Fibroblast of the aortic adventitia (primary cell): ENCODE results near the gene MRPS18B. TPM values are rescaled to one million over a fixed set of nuclear protein-coding genes. Genes with fewer than 3 reads are reported as not detected.

Source experiments
- DNase-seq: peaks from one replicate; pipeline ENCODE4 v3.0.0-alpha.2; 2010; ENCODE audit warnings: low read depth
- H3K4me3 ChIP-seq: 2 replicates; pipeline ENCODE4 v1.5.1; 2011; ENCODE audit warnings: low read depth, mild to moderate bottlenecking, control low read depth, low read length, moderate library complexity
- total RNA-seq: library from RNA; depleted of rRNA; stranded (reverse); fragments of >200 nt; gene quantifications from 2 replicates; pipeline ENCODE4 v1.2.3, GENCODE V29; 2012; ENCODE audit warnings: low replicate concordance
- TF ChIP-seq, protein P1 (sequence below): IDR thresholded peaks from 2 replicates; pipeline ENCODE4 v1.5.1; 2011; ENCODE audit warnings: mild to moderate bottlenecking, low read length, control low read depth, inconsistent platforms; ENCODE audit not compliant: insufficient read depth

MRPS18B gene
- total RNA-seq, 1 donor = 110 TPM

- TF ChIP-seq, protein P1, sequence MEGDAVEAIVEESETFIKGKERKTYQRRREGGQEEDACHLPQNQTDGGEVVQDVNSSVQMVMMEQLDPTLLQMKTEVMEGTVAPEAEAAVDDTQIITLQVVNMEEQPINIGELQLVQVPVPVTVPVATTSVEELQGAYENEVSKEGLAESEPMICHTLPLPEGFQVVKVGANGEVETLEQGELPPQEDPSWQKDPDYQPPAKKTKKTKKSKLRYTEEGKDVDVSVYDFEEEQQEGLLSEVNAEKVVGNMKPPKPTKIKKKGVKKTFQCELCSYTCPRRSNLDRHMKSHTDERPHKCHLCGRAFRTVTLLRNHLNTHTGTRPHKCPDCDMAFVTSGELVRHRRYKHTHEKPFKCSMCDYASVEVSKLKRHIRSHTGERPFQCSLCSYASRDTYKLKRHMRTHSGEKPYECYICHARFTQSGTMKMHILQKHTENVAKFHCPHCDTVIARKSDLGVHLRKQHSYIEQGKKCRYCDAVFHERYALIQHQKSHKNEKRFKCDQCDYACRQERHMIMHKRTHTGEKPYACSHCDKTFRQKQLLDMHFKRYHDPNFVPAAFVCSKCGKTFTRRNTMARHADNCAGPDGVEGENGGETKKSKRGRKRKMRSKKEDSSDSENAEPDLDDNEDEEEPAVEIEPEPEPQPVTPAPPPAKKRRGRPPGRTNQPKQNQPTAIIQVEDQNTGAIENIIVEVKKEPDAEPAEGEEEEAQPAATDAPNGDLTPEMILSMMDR = no peak
- DNase-seq = peak; percentile 57
- H3K4me3 ChIP-seq = no peak overlapping the region
These were observed 4.9 kb upstream of the MRPS18B start for GRCh38 chr6:30612687-30613248.

DNA sequence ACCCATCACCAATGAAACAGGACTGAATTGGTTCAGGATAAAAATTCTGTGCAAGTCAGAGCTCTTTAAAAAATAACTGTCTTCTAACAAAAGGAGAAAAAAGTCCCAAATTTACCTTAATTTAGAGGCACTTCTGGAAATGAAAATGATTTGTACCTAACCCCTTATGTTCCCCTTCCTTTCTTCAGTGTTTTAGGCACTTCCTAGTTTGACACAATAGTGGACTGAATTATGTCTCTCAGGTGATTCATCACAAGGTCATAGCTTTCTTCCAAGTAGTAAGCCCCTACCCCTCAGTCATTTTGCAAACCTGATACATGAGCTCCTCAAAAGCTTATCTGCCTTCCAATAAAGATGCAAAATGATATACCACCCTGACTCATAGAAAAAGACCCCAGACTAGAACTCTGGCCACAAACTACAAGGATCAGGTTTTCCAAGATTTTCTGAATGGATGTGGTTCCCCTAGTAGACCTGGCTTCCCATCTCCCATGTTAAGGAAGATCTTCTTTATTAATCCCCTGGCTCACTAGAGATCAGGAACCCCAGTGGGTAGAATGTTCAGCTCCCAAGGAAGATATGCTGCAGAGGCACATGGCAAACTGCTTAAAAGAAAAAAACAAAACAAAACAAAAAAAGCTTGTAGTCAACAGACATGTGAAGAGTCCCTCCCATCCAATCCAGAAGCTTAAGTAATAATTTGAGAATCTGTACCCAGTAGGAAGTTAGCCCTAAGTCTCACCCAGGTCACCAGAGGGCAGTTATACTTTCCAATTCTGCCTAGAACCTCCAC is 4.2 kb upstream of the MRPS18B start:
- peak; percentile 28 for DNase-seq
- TF ChIP-seq, protein P1 = no peak
- H3K4me3 ChIP-seq = no peak overlapping the region

DNA sequence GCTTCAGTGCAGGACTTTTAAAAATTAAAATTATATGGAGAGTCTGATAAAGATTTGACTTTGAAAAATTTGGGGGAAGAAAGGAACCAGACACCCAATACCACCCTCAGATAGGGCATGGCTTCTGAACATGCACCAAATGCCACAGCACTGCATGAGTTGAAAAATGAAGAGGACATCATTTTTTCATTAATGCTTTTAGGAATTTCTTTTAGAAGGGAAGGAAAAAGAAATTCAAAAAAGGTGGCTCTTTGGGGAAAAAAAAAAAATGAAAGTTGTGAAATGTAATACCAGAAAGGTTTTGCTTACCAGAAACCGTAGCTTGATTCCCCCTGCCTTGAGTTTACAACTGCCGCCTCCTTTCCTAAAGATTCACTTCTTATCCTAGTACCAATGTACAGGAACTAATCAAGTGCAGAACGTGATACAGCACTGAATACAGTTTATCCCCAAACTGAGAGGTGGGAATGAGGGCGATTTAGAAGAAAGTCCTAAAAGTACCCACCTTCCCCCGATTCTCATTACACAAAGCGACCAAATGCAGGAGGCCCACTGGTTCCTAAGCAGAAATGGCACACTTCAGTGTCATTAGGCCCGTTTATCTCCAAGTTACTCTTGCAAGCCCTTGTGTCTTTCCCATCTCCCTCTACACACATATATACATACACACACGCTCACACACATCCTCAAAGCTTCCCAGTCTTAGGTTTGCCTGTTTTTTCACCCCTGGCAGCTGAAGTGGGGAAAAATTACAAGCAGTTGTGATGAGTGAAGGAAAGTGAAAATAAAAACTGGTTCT is 3.4 kb upstream of the MRPS18B start:
- H3K4me3 ChIP-seq = peak overlapping the region; percentile 62
- no peak for DNase-seq
- TF ChIP-seq, protein P1 = no peak

DNA sequence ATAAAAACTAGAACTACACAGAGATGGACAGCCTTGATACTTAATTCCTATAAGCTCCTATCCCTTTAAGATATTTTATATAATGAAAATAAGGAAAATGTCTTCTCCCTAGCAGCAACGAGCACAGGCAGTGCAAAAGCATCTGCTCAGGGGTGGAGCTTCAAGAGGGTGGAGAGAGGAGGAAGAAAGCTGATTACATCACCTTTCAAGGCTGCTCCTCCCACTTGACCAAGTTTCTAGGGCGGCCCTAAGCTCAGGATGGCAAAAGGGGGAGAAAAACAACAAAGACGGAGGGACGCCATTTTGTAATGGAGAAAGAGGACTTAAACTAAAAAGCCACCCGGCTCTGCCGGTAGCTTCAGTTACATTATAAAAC is 2.8 kb upstream of the MRPS18B start:
- H3K4me3 ChIP-seq = peak overlapping the region; percentile 97
- TF ChIP-seq, protein P1 = no peak
- DNase-seq = peak; percentile 99

DNA sequence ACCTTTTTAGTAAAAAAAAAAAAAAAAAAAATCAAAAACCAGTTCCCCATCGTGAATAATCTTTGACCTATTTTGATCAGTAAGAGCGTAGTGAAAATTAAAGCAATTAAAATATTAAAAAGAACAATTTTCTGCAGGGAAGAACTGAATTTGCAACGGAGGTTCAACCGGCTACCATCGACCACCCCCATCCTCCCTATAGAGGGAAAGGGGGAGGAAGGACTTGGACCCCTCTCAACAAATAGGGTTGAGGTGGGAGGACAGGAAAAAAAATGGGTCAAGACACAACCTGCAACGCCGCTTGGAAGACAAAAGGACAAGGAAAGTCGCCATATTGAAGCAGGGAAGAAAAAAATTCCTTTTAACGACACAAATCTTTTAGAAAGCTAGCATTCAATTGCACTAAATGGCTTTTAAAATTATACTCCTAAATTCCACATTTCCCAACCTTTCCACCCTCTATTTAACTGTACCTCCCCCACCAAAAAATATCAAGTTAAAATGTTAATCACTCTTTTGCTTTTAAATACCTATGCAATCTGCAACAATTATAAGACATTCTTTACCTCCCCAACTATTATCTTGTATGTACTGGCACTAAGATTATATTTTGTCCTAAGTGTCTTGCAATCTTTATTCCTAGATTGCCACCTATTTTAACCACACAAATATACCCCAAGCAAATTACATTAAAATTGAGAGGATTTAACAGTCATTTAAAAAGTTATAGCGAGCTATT is 2.3 kb upstream of the MRPS18B start:
- peak overlapping the region; percentile 97 for H3K4me3 ChIP-seq
- TF ChIP-seq, protein P1 = no peak
- peak; percentile 94 for DNase-seq
